ENCODE measurements around the gene NCK1.
"Not testable (repeated sequence)": the region's sequence is repeated elsewhere in the genome, so short reads cannot be mapped to it uniquely, and the experiment has no call there.

The NCK1 gene

DNA sequence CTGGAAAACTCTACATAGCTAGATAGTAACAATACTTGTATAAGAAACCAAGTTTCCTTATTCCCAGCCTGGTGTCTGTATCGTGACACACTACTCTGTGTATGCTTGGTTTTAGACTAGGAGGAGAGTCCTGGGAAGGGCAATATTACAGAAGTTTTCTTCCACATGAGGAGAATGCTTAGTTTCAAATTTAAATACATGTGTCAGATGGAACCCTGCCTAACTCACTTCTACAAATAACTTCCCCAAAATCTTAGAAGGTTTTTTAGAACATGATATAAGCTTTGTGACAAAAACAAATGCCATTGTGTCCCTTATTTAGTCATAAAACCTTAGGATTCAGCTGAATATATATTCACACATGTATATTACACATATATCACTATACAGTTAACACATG, 88.6 kb downstream of the NCK1 start:
- DNase-seq: no peak

DNA sequence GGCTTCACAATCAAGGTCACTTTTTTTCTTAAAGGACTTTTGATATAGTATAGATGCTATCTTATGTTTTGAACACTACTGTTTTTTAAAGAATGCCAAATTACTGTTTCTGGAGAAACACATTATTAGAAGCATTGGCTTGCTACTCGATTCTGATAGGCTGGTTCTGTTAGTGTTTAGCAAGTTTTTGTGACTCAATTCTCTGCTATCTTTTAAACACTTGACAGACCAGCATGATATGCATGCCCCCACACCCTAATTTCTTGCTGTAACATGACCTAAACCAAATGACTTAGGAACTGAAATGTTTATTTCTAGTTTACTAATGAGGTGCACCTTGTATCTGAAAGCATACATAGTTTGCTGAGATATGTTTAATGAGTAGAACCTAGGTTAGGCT, 90.3 kb downstream of the NCK1 start:
- no peak for DNase-seq

DNA sequence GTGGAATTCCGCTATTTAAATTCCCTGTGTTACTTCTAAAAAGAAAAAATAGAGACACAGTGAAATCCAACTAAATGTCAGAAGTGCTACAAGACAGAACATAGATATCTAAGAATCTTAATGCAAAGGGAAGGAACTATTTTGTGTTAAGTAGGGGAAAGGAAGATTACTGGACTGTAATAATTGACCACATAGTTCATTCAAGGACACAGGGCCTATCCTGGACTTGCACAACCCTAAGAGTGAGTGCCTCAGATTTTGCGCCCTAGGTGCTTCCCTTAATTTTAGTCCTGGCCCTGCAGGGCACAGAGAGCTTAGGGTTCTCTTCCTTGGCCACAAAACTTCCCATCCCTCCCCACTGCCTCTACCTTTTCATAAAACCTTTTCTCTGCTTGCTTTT, 92.2 kb downstream of the NCK1 start:
- DNase-seq: no peak

DNA sequence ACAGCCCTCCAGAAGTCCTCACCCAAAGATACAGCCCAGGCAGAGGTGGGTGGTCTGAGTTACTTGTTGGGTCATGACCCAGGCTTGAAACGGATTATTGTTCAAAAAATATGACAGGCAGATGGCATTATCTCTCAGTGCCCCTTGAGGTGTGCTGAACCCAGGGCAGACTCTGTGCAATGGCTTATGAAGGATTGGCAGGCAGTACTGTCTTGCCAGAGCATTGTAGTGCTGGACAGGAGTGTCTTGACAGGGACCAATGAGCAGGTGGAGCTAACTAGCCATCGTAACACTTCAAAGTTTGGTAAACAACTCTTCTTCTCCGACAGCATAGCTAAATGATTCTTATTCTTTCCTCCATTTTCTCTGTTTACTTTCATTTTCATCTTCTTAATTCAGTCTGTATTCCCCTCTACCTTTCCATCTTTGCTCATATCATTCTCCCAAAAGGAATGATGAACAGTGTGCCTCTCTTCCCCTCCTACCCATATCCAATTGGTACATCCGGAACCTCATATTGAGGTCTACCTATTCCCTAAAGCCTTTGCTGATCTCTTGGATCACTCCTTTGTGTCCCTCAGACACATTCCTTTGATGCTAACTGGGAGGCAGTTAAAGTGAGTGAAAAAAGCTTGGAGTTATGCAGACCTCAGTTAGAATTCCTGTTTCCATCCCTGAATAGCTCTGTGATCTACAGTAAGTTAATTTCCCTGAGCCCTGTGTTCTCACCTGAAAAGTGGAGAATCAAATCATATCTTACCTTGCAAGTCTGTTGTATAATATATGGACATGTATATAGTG, 93.2 kb downstream of the NCK1 start:
- DNase-seq: no peak

DNA sequence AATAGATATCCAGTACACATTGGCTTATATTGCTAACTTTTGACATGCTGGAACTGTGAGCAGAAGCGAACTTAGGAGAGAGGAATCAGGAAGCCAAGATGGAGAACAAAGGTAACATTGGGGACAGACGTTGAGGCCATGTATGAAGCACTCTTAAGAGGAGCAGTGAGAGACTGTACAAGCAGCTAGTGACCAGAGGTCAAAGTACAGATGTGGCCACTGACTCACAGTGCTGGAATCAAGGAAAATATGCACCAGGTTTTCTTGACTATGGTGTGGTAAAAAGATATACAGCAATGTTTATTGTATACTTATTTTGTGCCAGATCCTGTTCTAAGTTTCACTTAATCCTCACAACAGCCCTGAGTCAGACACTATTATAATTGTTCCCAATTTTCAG, 93.8 kb downstream of the NCK1 start:
- no peak for DNase-seq

DNA sequence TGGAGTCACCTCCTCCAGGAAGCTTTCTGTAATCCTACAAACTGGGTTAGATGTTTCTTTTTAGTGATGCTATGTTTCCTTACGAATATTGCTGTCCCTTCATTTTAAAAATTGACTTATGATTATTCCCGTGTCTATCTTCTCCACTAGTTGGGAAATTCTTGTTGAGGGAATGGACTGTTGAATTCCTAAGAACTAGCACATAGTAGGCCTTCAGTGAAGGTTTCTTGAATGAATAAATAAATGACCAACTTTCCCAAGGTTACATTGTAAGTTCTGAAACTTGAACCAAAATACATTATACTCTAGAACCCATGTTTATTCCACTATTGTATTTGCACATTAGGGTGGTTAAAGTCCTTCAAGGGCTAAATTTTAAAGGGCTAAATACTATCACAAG, 95.0 kb downstream of the NCK1 start:
- DNase-seq: no peak

DNA sequence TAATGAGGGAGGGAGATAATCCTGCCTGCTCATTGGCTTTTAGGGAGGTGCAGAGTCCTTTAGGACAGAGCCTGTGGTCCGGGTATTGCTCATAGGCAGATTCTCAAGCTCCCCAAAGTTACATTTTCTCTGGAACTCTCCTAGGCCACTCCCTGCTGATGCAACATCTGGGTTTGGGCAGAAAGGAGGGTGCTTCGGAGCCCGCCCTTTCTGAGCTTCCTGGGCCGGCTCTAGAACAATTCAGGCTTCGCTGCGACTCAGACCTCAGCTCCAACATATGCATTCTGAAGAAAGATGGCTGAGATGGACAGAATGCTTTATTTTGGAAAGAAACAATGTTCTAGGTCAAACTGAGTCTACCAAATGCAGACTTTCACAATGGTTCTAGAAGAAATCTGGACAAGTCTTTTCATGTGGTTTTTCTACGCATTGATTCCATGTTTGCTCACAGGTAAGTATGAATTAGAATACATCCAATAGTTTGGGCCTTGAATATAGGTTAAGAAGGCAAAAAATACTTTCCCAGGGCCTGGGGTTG, 95.8 kb downstream of the NCK1 start, which contains the start of gene IL20RB:
Gene IL20RB, plus strand, starts transcription at position 233 of the 538 bp plus-strand sequence. Its CDS starts 131 bp downstream, at position 364.
- DNase-seq: no peak

DNA sequence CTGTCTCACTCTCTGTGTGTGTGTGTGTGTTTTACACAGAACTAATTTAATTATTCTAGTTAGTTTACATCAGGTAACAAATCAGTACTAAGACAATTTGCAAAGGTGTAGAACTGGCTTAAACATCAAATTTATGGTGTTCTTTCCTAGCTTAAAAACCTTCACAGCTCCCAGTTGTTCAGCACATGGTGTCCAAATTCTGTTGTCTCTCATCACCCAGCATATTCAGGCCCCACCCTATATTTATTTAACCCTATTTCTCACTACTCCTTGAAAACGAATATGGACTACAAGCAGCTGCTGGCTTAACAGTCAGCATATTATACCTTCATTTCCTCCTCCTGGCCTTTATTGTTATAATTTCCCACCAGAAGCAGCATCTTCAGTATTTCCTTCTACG, 96.9 kb downstream of the NCK1 start:
- DNase-seq: no peak

DNA sequence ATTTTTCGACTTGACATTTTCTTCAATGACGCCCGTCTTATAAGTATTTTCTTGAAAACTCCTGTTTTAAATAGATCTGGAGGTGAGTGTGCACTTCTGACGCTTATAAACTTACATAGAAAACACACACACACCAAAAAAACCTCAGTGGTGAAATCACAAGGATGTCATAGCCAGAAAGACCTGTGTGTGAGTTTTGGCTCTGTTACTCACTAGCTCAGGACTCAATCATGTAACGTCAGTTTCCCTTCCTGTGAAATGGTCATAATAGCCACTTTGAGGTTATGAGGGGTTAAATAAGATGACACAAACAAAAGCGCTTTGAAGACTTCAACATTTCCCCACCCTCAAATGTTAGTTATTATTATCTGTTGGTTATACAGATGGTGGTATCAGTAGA, 97.6 kb downstream of the NCK1 start:
- no peak for DNase-seq

DNA sequence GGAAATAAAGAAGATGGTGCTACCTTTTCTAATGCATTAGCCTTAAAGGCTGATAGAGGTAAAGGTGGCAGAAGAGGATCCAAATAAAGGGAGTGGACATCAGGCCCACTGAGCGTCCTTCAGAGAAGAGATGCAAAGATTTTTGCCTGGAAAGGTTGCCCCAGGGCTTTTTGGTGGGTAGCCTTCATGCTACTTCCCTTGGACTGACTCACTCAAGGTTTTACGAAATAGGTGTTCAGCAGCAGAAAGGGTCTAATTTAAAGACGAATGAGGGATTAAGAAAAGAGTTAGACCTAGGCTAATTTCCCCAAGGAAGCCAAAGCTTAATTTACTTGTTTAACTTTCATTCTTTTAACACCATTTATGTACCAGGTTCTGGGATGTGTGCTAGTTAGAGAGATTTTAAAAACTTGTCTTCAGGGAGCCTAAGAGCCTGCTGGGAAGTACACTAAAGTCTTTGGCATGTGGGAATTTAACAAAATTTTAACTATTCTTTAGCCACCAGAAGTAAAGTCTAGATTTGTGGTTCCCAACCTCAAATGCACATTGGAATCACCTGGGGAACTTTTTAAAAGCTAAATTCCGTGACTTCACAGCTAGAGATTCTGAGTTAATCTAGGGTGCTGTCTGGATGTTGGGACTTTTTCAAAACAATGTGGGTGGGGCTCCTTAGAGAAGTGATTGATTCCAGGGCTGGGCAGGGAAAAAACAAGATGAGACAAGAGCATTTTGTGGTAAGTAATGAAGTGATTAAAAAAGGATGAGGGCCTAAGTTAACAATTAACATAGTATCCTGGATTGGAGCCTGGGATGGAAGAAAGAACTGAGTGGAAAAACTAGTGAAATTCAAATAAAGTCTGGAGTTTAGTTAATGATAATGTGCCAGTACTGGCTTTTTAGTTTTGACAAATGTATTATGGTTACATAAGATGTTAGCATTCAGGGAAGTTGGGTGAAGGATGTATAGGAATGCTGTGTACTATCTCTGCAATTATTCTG, 99.1 kb downstream of the NCK1 start:
- no peak for DNase-seq

DNA sequence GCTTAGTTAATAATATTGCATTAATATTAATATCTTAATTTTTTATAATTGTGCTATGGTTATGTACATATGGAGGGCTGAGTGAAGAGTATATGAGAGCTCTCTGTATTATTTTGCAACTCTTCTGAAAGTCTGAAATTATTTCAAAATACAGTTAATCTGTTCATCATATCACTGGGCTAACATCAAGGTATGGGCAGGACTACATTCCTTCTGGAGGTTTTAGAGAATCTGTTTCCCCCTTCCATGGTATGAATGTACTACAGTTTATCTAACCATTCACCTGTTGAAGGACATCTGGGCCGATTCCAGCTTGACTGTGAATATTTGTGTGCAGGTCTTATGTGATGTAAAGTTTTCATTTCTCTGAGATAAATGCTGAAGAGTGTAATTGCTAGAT, 100.9 kb downstream of the NCK1 start:
- no peak for DNase-seq

DNA sequence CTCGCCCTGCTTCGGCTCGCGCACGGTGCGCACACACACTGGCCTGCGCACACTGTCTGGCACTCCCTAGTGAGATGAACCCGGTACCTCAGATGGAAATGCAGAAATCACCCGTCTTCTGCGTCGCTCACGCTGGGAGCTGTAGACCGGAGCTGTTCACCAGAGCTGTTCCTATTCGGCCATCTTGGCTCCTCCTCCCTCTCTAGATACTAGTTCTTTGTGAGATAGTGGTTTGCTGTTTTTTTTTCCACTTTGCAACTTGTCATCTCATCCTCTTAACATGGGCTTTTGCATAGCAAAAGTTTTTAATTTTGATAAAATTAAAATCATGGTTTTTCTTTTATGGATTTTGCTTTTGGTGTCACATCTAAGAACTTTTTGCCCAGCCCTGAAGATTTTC, 107.5 kb downstream of the NCK1 start:
- DNase-seq: not testable (repeated sequence)

DNA sequence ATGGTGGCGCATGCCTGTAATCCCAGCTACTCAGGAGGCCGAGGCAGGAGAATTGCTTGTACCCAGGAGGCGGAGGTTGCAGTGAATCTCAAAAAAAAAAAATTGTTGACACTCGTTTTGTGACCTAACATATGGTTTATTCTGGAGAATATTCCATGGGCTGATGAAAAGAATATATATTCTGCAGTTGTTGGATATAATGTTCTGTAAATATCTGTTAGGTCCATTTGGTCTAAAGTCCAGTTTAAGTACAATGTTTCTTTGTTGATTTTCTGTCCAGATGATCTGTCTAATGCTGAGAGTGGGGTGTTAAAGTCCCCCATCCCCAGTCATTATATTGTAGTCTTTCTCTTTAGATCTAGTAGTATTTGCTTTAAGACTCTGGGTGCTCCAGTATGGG, 111.3 kb downstream of the NCK1 start:
- no peak for DNase-seq

DNA sequence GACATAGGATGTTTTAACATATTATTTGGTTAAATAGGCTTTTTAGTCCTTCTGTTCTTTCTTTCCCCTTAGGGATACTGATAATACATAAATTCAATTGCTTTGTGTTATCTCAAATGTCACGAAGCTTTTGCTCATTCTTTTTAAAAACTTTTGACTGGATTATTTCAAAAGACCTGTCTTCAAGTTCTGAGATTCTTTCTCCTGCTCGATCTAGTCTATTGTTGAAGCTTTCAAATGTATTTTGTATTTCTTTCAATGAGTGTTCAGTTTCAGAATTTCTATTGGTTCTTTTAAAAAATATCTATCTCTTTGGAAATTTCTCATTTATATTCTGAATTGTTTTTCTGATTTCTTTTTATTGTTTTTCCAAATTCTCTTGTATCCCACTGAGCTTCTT, 112.7 kb downstream of the NCK1 start:
- no peak for DNase-seq

DNA sequence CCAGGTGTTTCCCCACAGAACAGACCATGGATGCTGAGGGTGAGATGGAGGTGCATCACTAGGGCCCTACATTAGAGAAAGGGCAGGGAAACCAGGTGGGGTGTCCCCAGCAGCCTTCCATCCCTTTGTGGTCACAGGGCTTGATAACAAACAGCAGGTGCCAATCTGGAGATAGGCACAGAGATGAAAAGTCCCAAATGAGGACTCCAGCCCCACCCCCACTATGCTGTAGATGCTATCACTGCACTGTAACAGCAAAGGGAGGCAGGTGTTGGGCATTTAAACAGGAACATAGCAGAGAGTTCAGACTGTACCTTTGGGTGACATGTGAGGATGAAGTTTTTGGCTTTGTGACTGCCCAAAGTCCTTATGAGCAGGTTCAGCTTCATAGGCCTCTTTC, 117.2 kb downstream of the NCK1 start:
- no peak for DNase-seq

DNA sequence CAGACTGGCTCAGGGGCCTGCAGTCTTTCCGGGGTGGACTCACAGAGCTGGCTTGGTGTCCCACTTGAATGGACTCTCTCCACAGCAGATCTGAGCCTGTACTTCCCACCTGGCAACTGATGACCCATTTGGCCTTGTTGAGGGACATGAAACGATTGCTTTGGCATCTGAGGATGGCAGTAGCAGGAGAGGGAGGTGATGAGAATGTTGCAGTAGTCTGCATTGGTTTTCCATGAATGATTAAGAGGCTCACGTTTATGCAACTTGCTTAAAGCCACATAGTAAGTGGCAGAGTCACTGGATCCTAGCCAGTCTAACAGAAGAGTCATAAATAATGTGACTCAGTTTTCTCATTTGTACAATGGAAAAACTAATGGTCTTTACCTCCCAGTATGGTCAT, 117.7 kb downstream of the NCK1 start:
- no peak for DNase-seq

DNA sequence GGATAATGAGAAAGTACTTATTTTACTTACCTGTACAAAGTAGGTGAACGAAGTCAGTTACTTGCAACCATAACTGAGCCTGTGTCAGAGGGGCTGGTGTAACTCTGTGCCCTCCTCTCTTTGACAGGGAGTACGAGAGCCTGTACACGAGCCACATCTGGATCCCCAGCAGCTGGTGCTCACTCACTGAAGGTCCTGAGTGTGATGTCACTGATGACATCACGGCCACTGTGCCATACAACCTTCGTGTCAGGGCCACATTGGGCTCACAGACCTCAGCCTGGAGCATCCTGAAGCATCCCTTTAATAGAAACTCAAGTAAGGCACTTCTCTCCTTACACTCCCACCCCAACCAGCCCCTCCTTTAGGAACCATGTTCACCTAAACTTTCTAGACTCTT, 120.0 kb downstream of the NCK1 start:
- no peak for DNase-seq

DNA sequence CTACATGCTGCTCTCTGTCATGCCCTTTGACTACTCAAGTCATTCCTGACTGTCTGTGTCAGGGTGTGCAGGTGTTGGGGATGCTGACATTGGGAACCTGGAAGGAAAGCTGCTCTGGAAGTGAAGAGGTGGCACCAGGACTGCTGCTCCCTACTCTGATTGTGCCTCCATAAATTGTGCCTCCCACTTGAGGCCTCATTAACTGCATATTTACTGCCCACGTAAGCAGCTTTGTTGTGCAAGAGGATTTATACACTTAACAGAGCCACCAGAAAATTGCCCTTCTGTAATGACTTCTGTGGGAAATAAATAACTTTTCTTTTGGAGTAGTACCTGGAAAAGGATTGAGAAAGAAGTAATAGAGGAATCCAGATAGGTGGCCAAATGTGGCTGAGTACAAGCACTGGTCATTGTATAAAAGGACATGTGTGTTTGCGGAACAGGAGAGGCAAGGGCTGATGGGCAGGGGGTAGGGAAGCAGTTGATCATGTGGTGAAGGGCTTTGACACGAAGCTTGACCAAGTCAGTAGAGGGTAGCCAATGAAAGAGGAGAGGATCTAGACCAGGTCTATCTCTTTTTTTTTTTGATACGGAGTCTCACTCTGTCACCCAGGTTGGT, 120.6 kb downstream of the NCK1 start:
- no peak for DNase-seq

DNA sequence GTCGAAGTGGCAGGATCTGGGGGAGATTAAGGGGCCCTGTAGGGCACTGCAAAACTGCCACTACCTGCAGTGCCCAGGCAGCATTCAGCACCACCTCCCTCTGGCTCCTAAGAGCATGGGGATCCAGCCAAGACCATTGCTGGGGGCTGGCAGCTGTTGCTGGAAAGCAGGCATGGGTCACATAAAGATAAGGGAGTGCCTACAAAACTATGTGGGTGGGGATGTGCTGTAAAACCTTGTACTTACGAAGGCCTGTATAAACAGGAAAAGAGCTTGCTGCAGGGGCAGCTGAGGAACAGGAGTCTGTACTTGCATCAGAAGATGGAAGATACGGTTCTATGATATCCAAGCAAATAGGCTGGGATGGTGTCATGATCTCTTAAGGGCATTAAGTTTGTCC, 122.8 kb downstream of the NCK1 start:
- DNase-seq: no peak

DNA sequence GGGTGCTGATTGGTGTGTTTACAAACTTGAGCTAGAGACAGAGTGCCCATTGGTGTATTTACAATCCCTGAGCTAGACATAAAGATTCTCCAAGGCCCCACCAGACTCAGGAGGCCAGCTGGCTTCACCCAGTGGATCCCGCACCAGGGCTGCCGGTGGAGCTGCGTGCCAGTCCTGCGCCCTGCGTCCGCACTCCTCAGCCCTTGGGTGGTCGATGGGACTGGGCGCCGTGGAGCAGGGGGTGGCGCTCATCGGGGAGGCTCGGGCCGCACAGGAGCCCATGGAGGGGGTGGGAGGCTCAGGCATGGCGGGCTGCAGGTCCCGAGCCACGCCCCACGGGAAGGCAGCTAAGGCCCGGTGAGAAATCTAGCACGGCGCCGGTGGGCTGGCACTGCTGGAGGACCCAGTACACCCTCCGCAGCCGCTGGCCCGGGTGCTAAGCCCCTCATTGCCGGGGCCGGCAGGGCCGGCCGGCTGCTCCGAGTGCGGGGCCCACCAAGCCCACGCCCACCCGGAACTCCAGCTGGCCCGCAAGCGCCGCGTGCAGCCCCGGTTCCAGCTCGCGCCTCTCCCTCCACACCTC, 125.5 kb downstream of the NCK1 start:
- not testable (repeated sequence) for DNase-seq

DNA sequence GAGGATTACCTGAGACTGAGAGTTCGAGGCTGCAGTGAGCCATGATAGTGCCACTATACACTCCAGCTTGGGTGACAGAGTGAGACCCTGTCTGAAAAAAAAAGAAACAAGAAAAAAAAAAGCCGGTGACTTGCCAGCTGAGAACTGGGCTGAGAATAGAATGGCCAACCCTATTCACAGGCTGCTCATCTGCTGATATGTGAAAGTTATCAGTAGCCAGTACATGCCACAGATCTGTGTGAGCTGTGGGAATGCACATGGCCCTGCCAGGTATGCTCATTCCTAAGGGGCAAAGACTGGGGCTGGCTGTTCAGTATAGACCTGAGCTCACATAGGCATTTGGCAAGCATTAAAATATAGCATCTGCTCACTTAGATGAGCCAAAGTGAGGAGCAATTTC, 126.6 kb downstream of the NCK1 start:
- no peak for DNase-seq

DNA sequence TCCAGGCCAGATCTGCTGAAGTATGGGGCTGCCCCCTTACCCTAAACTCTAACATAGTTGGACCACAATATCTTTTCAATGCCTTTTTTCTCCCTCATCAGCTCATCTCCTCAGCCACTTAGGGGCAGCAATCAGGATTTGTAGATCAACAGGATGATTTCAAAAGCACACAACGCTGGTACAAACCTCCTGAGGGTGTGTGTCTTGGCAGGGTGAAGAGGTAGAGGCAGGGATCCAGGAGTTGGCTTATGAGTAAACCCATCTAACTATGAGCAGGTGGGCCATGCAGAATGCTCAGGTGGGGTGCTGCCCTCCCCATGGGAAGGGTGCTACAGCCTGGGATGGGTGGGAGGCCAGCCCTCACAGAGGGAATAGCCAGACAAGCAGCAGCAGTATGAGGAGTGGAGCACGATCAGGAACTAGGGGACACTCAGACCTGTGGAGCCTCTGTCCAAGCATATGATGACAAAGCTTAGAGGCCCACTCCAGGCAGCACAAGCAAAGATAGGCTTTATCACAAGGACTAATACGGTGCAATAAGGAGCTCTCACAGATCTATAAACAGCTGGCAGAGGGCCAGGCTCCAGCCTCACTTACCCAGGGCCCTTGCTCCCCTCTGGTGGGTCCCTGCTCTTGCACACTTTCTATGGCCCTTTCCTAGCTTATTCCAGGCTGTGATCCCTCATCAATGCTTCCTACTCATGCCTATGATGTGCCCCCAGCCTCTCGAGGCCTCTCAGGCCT, 127.9 kb downstream of the NCK1 start:
- no peak for DNase-seq

Data from retina (tissue), 1 donor.